WTC11 (cell line): ENCODE data around the gene RAC2. TPM values are rescaled to one million over a fixed set of nuclear protein-coding genes. Genes with fewer than 3 reads are reported as not detected.

Source experiments
- ATAC-seq: fragments of 200-7000 bp; cut with Tn5 transposase; 2 replicates; pipeline ENCODE4 v1.10.0; 2021; ENCODE audit warnings: mild to moderate bottlenecking, moderate library complexity
- CTCF ChIA-PET: fragments of 300-600 bp; sonication (Branson Sonifier 250); formaldehyde crosslinking; loops from one replicate; lab custom pipeline; 2021; ENCODE audit warnings: antibody characterized with exemption; lab: Charles Lee
- POLR2A ChIA-PET: fragments of 350-600 bp; sonication (Branson Sonifier 250); formaldehyde crosslinking; loops from one replicate; lab custom pipeline; 2021; ENCODE audit warnings: antibody characterized with exemption; lab: Charles Lee
- DNase-seq: peaks from one replicate; pipeline ENCODE4 v3.0.0; 2021; ENCODE audit warnings: low spot score
- H3K27ac Mint-ChIP-seq: 2 replicates; pipeline ENCODE4 v1.8.0; 2021; ENCODE audit warnings: mixed read lengths
- H3K27me3 Mint-ChIP-seq: 2 replicates; pipeline ENCODE4 v1.8.0; 2021; ENCODE audit warnings: low read depth, mild to moderate bottlenecking, moderate library complexity, mixed read lengths
- H3K36me3 Mint-ChIP-seq: 2 replicates; pipeline ENCODE4 v1.8.0; 2021; ENCODE audit warnings: mixed read lengths
- H3K4me1 Mint-ChIP-seq: 2 replicates; pipeline ENCODE4 v1.8.0; 2022; ENCODE audit warnings: mixed read lengths
- H3K4me3 Mint-ChIP-seq: 2 replicates; pipeline ENCODE4 v1.8.0; 2021; ENCODE audit warnings: mild to moderate bottlenecking, moderate library complexity, mixed read lengths
- H3K9me3 Mint-ChIP-seq: 2 replicates; pipeline ENCODE4 v1.8.0; 2021; ENCODE audit warnings: mixed read lengths
- CREM ChIP-seq: sonication (generic); formaldehyde crosslinking; IDR thresholded peaks from 2 replicates; pipeline ENCODE4 v1.8.1; 2022; ENCODE audit warnings: mild to moderate bottlenecking, missing genetic modification reagents, moderate library complexity
- ELF4 ChIP-seq: sonication (generic); formaldehyde crosslinking; IDR thresholded peaks from 2 replicates; pipeline ENCODE4 v1.8.1; 2022; ENCODE audit warnings: low read depth, mild to moderate bottlenecking, moderate library complexity, missing genetic modification reagents
- FOXK1 ChIP-seq: sonication (generic); formaldehyde crosslinking; IDR thresholded peaks from 2 replicates; pipeline ENCODE4 v1.8.0; 2022; ENCODE audit warnings: mild to moderate bottlenecking, moderate library complexity, missing genetic modification reagents
- MYBL2 ChIP-seq: sonication (generic); formaldehyde crosslinking; IDR thresholded peaks from 2 replicates; pipeline ENCODE4 v1.8.1; 2023; ENCODE audit warnings: mild to moderate bottlenecking, moderate library complexity, missing genetic modification reagents
- NFYB ChIP-seq: sonication (generic); formaldehyde crosslinking; conservative IDR thresholded peaks from 2 replicates; pipeline ENCODE4 v1.8.0; 2022; ENCODE audit warnings: low read depth, missing genetic modification reagents
- TCF7 ChIP-seq: sonication (generic); formaldehyde crosslinking; IDR thresholded peaks from 2 replicates; pipeline ENCODE4 v1.8.0; 2022; ENCODE audit warnings: mild to moderate bottlenecking, low read depth, missing genetic modification reagents, moderate library complexity
- total RNA-seq: library from RNA; stranded (reverse); gene quantifications from 3 replicates; pipeline ENCODE4 v1.2.3, GENCODE V29; 2021
- TF ChIP-seq, protein P1 (sequence below): sonication (generic); formaldehyde crosslinking; IDR thresholded peaks from 2 replicates; pipeline ENCODE4 v1.8.1; 2023; ENCODE audit warnings: mild to moderate bottlenecking, missing genetic modification reagents, borderline replicate concordance
- TF ChIP-seq, protein P2 (sequence below): sonication (generic); formaldehyde crosslinking; IDR thresholded peaks from 2 replicates; pipeline ENCODE4 v1.8.1; 2022; ENCODE audit warnings: missing genetic modification reagents, borderline replicate concordance
- TF ChIP-seq, protein P3 (sequence below): fragments of 250-450 bp; sonication (Bioruptor Pico); conservative IDR thresholded peaks from 2 replicates; pipeline ENCODE4 v1.9.0; 2021; ENCODE audit warnings: mild to moderate bottlenecking
- TF ChIP-seq, protein P4 (sequence below): fragments of 250-450 bp; sonication (Bioruptor Pico); IDR thresholded peaks from 2 replicates; pipeline ENCODE4 v1.8.0; 2021; ENCODE audit warnings: mild to moderate bottlenecking
- TF ChIP-seq, protein P5 (sequence below): sonication (generic); formaldehyde crosslinking; IDR thresholded peaks from 2 replicates; pipeline ENCODE4 v1.8.0; 2022; ENCODE audit warnings: mild to moderate bottlenecking, missing genetic modification reagents
- TF ChIP-seq, protein P6 (sequence below): sonication (generic); formaldehyde crosslinking; IDR thresholded peaks from 2 replicates; pipeline ENCODE4 v1.8.0; 2023; ENCODE audit warnings: mild to moderate bottlenecking, missing genetic modification reagents

The RAC2 gene
- total RNA-seq, 1 experiment from 2014 or later: 3.6 TPM

DNA sequence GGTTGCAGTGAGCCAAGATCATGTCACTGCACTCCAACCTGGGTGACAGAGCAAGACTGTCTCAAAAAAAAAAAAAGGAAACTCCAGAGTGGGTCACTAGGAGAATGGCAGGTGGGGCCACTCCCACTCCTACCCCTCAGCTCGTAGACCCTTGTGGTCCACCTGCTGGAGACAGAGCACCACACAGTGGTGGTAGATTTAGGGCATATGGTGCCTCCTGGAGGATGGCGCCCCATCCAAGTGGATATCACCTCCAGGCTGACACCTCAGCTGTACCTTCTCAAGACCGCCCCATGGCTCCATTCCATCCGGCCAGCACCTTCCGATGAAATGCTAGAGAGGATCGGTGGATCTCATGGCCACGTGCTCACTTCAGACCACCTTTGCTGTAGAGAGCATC, 44.5 kb upstream of the RAC2 start:
- no peaks in the 10 kb centered on the region for H3K27me3 Mint-ChIP-seq
- H3K36me3 Mint-ChIP-seq: no peaks in the 10 kb centered on the region
- CTCF ChIA-PET: interaction anchor here (1.0 to 1.8 kb wide), 3 partner anchors 21 to 89 kb away, joined by 4 to 5 read pairs (median 4); no protein-coding TSS in a partner anchor
- H3K27ac Mint-ChIP-seq: no peak overlapping the region
- TF ChIP-seq CREM (CRISPR knock-in tag): no peak
- TF ChIP-seq FOXK1: no peak
- TF ChIP-seq, protein P1, sequence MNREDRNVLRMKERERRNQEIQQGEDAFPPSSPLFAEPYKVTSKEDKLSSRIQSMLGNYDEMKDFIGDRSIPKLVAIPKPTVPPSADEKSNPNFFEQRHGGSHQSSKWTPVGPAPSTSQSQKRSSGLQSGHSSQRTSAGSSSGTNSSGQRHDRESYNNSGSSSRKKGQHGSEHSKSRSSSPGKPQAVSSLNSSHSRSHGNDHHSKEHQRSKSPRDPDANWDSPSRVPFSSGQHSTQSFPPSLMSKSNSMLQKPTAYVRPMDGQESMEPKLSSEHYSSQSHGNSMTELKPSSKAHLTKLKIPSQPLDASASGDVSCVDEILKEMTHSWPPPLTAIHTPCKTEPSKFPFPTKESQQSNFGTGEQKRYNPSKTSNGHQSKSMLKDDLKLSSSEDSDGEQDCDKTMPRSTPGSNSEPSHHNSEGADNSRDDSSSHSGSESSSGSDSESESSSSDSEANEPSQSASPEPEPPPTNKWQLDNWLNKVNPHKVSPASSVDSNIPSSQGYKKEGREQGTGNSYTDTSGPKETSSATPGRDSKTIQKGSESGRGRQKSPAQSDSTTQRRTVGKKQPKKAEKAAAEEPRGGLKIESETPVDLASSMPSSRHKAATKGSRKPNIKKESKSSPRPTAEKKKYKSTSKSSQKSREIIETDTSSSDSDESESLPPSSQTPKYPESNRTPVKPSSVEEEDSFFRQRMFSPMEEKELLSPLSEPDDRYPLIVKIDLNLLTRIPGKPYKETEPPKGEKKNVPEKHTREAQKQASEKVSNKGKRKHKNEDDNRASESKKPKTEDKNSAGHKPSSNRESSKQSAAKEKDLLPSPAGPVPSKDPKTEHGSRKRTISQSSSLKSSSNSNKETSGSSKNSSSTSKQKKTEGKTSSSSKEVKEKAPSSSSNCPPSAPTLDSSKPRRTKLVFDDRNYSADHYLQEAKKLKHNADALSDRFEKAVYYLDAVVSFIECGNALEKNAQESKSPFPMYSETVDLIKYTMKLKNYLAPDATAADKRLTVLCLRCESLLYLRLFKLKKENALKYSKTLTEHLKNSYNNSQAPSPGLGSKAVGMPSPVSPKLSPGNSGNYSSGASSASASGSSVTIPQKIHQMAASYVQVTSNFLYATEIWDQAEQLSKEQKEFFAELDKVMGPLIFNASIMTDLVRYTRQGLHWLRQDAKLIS: no peak
- TF ChIP-seq TCF7 (CRISPR knock-in tag): no peak
- TF ChIP-seq, protein P2, sequence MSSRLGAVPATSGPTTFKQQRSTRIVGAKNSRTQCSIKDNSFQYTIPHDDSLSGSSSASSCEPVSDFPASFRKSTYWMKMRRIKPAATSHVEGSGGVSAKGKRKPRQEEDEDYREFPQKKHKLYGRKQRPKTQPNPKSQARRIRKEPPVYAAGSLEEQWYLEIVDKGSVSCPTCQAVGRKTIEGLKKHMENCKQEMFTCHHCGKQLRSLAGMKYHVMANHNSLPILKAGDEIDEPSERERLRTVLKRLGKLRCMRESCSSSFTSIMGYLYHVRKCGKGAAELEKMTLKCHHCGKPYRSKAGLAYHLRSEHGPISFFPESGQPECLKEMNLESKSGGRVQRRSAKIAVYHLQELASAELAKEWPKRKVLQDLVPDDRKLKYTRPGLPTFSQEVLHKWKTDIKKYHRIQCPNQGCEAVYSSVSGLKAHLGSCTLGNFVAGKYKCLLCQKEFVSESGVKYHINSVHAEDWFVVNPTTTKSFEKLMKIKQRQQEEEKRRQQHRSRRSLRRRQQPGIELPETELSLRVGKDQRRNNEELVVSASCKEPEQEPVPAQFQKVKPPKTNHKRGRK (CRISPR knock-in tag): no peak
- TF ChIP-seq MYBL2 (CRISPR knock-in tag): no peak
- ATAC-seq: no peak
- peaks cover 13% of the 10 kb centered on the region for H3K9me3 Mint-ChIP-seq
- H3K4me3 Mint-ChIP-seq: no peak overlapping the region
- peaks cover 14% of the 10 kb centered on the region for H3K4me1 Mint-ChIP-seq
- POLR2A ChIA-PET: no interaction called here
- DNase-seq: no peak

DNA sequence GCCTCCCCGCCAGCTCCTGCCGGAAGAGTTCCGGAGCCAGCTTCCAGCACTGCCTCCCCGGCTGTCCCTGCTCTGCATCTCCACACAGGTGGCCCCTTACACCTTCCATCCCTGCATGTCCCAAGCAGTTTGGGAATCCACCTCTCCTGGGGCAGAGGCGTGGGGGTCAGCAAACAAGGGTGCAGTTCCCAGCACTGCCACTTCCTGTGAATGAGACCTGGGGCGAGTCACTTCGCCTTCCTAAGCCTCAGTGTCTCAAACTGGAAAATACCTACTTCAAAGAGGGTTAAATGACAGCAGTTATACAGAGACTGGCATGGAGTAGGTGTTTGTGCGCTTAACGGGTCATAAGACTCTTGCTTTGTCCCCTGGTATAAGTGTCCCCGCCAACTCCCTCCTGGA, 43.5 kb upstream of the RAC2 start:
- Mint-ChIP-seq H3K36me3 (no peaks in the 10 kb centered on the region), H3K9me3 (peaks cover 13% of the 10 kb centered on the region), H3K27me3 (no peaks in the 10 kb centered on the region), H3K4me3 (no peak overlapping the region), H3K4me1 (peaks cover 19% of the 10 kb centered on the region), H3K27ac (no peak overlapping the region)
- CTCF ChIA-PET: interaction anchor here (1.0 kb wide), 2 partner anchors 20 to 185 kb away, joined by 4 read pairs; no protein-coding TSS in a partner anchor
- POLR2A ChIA-PET: no interaction called here
- no peak for TF ChIP-seq NFYB (CRISPR knock-in tag)
- TF ChIP-seq, protein P3, sequence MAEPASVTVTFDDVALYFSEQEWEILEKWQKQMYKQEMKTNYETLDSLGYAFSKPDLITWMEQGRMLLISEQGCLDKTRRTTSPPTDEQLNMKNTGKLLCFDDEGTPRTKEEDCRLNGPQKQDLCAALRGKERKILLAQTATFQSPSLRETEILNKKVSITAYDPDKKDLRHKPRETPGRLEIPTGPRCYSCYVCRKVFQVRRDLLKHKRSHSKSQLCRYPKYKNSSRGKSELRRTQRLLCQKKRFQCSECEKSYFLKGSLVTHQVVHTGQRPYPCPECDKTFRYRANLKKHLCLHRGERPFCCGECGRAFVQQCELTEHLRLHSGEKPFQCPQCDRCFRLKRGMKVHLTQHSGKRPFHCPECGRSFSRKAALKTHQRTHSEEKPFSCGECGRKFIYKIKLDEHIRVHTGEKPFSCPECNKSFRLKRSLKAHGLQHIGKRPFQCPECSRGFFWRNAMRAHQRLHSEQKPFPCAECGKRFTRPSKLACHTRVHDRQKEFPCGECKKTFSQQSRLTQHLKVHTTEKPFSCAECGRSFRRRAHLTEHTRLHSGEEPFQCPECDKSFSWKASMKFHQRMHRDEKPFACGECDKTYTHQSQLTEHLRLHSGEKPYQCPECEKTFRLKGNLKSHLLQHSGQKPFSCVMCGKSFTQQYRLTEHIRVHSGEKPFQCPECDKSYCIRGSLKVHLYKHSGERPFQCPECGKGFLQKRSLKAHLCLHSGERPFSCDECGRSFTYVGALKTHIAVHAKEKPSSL (CRISPR knock-in tag): no peak
- TF ChIP-seq, protein P4, sequence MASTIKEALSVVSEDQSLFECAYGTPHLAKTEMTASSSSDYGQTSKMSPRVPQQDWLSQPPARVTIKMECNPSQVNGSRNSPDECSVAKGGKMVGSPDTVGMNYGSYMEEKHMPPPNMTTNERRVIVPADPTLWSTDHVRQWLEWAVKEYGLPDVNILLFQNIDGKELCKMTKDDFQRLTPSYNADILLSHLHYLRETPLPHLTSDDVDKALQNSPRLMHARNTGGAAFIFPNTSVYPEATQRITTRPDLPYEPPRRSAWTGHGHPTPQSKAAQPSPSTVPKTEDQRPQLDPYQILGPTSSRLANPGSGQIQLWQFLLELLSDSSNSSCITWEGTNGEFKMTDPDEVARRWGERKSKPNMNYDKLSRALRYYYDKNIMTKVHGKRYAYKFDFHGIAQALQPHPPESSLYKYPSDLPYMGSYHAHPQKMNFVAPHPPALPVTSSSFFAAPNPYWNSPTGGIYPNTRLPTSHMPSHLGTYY (CRISPR knock-in tag): no peak
- TF ChIP-seq ELF4 (CRISPR knock-in tag): no peak
- TF ChIP-seq, protein P5, sequence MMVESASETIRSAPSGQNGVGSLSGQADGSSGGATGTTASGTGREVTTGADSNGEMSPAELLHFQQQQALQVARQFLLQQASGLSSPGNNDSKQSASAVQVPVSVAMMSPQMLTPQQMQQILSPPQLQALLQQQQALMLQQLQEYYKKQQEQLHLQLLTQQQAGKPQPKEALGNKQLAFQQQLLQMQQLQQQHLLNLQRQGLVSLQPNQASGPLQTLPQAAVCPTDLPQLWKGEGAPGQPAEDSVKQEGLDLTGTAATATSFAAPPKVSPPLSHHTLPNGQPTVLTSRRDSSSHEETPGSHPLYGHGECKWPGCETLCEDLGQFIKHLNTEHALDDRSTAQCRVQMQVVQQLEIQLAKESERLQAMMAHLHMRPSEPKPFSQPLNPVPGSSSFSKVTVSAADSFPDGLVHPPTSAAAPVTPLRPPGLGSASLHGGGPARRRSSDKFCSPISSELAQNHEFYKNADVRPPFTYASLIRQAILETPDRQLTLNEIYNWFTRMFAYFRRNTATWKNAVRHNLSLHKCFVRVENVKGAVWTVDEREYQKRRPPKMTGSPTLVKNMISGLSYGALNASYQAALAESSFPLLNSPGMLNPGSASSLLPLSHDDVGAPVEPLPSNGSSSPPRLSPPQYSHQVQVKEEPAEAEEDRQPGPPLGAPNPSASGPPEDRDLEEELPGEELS (CRISPR knock-in tag): no peak
- TF ChIP-seq, protein P6, sequence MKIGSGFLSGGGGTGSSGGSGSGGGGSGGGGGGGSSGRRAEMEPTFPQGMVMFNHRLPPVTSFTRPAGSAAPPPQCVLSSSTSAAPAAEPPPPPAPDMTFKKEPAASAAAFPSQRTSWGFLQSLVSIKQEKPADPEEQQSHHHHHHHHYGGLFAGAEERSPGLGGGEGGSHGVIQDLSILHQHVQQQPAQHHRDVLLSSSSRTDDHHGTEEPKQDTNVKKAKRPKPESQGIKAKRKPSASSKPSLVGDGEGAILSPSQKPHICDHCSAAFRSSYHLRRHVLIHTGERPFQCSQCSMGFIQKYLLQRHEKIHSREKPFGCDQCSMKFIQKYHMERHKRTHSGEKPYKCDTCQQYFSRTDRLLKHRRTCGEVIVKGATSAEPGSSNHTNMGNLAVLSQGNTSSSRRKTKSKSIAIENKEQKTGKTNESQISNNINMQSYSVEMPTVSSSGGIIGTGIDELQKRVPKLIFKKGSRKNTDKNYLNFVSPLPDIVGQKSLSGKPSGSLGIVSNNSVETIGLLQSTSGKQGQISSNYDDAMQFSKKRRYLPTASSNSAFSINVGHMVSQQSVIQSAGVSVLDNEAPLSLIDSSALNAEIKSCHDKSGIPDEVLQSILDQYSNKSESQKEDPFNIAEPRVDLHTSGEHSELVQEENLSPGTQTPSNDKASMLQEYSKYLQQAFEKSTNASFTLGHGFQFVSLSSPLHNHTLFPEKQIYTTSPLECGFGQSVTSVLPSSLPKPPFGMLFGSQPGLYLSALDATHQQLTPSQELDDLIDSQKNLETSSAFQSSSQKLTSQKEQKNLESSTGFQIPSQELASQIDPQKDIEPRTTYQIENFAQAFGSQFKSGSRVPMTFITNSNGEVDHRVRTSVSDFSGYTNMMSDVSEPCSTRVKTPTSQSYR (CRISPR knock-in tag): no peak
- ATAC-seq: peak; percentile 28; the same call in 1 of the 2 replicates
- no peak for DNase-seq
